Endometrium (tissue), 2 donors: ENCODE results near the gene C1QTNF4.
"Not testable (repeated sequence)": the region's sequence is repeated elsewhere in the genome, so short reads cannot be mapped to it uniquely, and the experiment has no call there.

Experiments
- FAIRE-seq: peaks from 2 replicates; lab custom pipeline; 2012; peaks lifted over from hg19 to GRCh38; lab: Jason Lieb, UNC
- donor health status: control.
- donor health status: control.

Gene C1QTNF4

DNA sequence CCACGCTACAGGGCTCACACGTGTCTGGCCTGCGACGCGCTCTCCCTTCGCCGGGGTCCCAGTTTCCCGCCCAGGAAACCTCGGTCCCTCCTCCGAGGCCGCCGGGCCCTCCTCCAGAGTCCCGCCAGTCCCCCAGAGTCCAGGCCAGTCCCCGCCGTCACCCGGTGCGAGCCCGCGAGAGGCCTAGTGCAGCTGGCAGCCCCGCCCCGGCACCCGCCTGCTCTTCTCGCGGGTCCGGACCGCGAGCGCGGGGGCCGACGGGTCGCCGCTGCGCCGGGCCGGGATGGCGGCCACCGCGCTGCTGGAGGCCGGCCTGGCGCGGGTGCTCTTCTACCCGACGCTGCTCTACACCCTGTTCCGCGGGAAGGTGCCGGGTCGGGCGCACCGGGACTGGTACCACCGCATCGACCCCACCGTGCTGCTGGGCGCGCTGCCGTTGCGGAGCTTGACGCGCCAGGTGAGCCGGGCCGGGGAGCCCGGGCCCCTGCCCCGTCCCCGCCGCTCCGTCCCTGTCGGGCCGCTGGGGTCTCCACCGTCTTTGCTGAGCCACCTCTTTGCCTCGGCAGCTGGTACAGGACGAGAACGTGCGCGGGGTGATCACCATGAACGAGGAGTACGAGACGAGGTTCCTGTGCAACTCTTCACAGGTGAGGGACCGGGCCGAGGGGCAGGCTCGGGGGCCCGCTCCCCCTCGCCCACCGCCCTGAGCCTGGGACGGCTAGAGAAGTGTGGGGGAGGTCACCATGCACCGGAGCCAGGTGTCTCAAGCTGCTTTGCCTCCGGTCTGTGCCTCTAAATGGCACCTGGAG, 28.7 kb downstream of the C1QTNF4 start, which contains the start of gene PTPMT1:
PTPMT1 (plus strand) TSS at position 260 of the 809 bp plus-strand sequence; CDS start at position 284, 24 bp downstream.
- no peak for FAIRE-seq

- FAIRE-seq, result no peak
Observed at GRCh38 chr11:47564933-47565339, 29.3 kb downstream of the C1QTNF4 start.

- not testable (repeated sequence) for FAIRE-seq
Observed at GRCh38 chr11:47564366-47564765, 29.8 kb downstream of the C1QTNF4 start.

DNA sequence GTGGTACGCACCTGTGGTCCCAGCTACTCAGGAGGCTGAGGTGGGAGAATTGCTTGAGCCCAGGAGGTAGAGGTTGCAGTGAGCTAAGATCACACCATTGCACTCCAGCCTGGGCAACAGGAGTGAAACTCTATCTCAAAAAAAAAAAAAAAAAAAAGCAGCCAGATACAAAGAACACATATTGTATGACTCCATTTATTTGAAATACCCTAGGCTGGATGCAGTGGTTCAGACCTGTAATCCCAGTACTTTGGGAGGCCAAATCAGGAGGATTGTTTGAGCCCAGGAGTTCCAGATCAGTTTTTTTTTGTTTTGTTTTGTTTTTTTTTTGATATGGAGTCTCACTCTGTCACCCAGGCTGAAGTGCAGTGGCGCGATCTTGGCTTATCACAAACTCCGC, 31.8 kb downstream of the C1QTNF4 start:
- not testable (repeated sequence) for FAIRE-seq

DNA sequence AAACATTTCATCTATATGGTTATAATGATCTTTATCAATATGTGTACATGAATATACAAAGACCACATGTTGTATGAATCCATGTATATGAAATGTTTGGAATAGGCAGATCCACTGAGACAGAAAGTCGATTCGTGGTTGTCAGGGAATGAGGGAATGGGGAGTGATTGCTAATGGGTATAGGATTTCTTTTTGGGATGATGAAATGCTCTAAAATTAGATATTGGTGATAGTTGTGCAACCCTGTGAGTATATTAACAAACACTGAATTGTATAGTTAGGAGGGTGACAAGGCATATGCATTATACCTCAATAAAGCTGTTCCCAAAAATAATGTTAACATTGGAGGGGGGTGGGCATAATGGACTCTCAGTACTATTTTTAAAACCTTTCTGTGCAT, 33.8 kb downstream of the C1QTNF4 start:
- FAIRE-seq, result no peak

GRCh38 chr11:47558695-47559094, 35.5 kb downstream of the C1QTNF4 start:
- peak; percentile 94 for FAIRE-seq

DNA sequence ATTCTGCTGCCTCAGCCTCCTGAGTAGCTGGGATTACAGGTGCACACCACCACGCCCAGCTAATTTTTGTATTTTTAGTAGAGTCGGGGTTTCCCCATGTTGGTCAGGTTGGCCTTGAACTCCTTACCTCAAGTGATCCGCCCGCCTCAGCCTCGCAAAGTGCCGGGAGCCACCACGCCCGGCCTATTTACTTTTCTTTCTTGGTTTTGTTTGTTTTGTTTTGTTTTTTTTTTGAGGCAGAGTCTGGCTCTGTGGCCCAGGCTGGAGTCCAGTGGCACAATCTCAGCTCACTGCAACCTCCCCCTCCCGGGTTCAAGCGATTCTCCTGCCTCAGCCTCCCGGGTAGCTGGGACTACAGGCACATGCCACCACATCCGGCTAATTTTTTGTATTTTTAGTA, 37.2 kb downstream of the C1QTNF4 start:
- not testable (repeated sequence) for FAIRE-seq

GRCh38 chr11:47553406-47553743, 40.8 kb downstream of the C1QTNF4 start:
- FAIRE-seq, result no peak

DNA sequence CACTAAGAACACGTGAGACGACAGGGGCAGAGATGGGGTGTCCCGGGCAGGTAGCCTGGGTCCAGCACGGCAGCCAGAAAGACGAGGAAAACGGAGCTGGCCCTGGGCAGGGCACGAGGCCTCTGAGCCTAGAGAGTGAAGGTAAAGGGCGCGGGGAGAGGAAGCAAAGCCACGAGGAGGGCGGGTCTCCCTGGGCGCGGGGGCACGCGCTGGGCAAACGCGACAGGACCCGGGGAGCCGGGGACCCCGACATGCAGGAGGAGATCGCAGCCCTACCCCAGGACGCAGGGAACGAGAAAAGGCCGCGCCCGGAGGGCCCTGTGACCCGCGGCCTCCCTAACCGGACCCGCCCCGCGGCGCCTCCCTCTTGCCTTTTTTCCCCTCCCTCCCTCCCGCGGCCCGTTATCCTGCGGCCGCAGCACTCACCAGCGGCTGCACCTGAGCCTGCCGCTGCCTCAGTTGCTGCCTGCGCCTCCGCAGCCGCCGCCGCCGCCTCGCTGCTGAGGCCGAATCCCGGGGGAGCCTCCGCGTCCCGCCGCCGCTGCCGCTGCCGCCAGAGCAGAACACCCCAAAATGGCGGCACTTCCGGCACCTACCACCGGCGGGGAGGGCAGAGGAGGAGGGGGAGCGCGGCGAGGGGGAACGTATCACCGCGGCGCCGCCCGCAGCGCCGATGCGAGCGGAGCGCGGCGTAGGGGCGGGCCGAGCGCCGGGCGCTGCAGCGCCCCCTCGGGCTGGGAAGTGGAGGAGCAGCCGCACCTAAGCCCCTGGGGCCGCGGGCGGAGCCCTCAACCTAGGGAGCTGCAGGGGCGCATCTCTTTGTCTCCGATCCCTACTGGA, 41.4 kb downstream of the C1QTNF4 start, which contains the start of gene CELF1:
CELF1 (minus strand) TSS at position 567 of the 840 bp plus-strand sequence. CDS start 53,609 bp downstream, outside the sequence.
- no peak for FAIRE-seq

DNA sequence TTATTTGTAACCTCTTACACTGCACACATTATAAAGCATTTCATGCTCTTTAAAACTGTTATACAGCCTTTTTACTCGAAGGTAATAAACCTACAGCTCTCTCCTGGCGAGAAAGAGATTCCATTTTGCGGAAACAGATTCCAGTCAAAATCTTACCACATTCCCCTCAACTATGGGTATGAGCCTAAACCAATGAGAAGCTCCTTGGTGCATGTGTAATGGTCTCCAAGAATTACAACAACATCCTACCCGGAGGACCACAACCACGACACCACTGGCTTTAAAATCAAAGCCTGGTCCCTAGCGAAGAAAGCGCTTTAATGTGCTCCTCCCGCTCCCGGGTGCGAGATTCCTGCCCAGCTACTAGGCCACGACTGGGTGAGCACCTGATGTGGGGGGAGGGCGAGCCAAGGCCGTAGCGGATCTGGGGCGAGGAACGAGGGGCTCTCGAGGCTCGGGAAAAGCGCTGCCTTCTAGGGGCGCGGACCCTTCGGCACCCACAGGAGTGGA, 42.1 kb downstream of the C1QTNF4 start:
- no peak for FAIRE-seq

GRCh38 chr11:47551086-47551485, 43.1 kb downstream of the C1QTNF4 start:
- FAIRE-seq, result no peak

GRCh38 chr11:47550288-47551047, 43.7 kb downstream of the C1QTNF4 start:
- FAIRE-seq, result no peak

- FAIRE-seq, result not testable (repeated sequence)
Observed at GRCh38 chr11:47546274-47546673, 47.9 kb downstream of the C1QTNF4 start.

GRCh38 chr11:47545298-47545697, 48.9 kb downstream of the C1QTNF4 start:
- FAIRE-seq, result no peak

GRCh38 chr11:47541070-47541469, 53.1 kb downstream of the C1QTNF4 start:
- FAIRE-seq, result no peak

DNA sequence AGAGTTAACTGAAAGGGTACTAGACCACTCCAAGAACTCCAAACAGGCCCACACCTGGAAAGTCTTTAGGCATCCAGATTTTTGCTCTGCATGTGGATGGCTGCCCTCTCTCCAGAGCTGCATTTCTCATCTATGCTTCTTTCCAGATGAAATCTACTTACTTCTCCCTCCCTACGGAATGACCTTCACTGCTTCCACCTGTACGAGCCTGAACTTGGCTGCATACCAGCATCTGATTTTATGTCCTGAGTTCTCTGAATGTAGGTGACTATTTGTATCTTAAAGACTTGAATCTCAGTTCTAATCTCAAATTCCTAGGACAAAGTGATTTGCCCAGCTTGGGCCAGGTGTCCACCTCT, 54.6 kb downstream of the C1QTNF4 start:
- no peak for FAIRE-seq
